Caco-2 (cell line): ENCODE data around the gene TMEM116. TPM values are rescaled to one million over a fixed set of nuclear protein-coding genes. Genes with fewer than 3 reads are reported as not detected.

Source experiments
- BruUV-seq: library from RNA; stranded (reverse); fragments of 400-500 nt; replicated peaks from 2 replicates; lab custom pipeline; 2021; lab: Mats Ljungman, UMichigan
- CTCF ChIA-PET: fragments of 300-600 bp; sonication (Branson Sonifier 250); formaldehyde crosslinking; loops from one replicate; lab custom pipeline; 2022; ENCODE audit warnings: antibody characterized with exemption; lab: Charles Lee
- POLR2A ChIA-PET: fragments of 300-600 bp; sonication (Branson Sonifier 250); formaldehyde crosslinking; loops from one replicate; lab custom pipeline; 2022; ENCODE audit warnings: antibody characterized with exemption; lab: Charles Lee
- DNase-seq, 2 experiments: peaks; one replicate each; pipeline versions ENCODE4 v3.0.0 to v3.0.0-alpha.2; 2020 to 2022
- H3K27me3 ChIP-seq: replicated peaks from 2 replicates; pipeline ENCODE4 v1.6.0; 2011; ENCODE audit warnings: low read length; ENCODE audit not compliant: control insufficient read depth, insufficient read depth
- H3K36me3 ChIP-seq: 2 replicates; pipeline ENCODE4 v1.5.1; 2011; ENCODE audit warnings: low read length; ENCODE audit not compliant: control insufficient read depth, insufficient read depth
- H3K4me1 ChIP-seq: fragments of 250-450 bp; sonication (Bioruptor Pico); 2 replicates; pipeline ENCODE4 v1.5.1; 2020; ENCODE audit warnings: mild to moderate bottlenecking
- H3K4me3 ChIP-seq: 2 replicates; pipeline ENCODE4 v1.5.1; 2011; ENCODE audit warnings: low read depth, mild to moderate bottlenecking, control low read depth, low read length
- H3K9me3 ChIP-seq: fragments of 250-450 bp; sonication (Bioruptor Pico); 2 replicates; pipeline ENCODE4 v1.5.1; 2020; ENCODE audit warnings: mild to moderate bottlenecking, moderate library complexity
- H3K27ac Mint-ChIP-seq: one replicate; pipeline ENCODE4 v1.8.0; 2022; ENCODE audit warnings: mixed read lengths; ENCODE audit not compliant: unreplicated experiment
- H3K27me3 Mint-ChIP-seq: one replicate; pipeline ENCODE4 v1.8.0; 2022; ENCODE audit warnings: mixed read lengths; ENCODE audit not compliant: insufficient read depth, unreplicated experiment
- H3K36me3 Mint-ChIP-seq: one replicate; pipeline ENCODE4 v1.8.0; 2022; ENCODE audit warnings: mild to moderate bottlenecking, mixed read lengths; ENCODE audit not compliant: insufficient read depth, unreplicated experiment
- H3K4me1 Mint-ChIP-seq: one replicate; pipeline ENCODE4 v1.8.0; 2022; ENCODE audit warnings: low read depth, mixed read lengths; ENCODE audit not compliant: unreplicated experiment
- H3K4me3 Mint-ChIP-seq: one replicate; pipeline ENCODE4 v1.8.0; 2022; ENCODE audit warnings: mild to moderate bottlenecking, moderate library complexity, mixed read lengths; ENCODE audit not compliant: unreplicated experiment
- H3K9me3 Mint-ChIP-seq: one replicate; pipeline ENCODE4 v1.8.0; 2022; ENCODE audit warnings: mixed read lengths; ENCODE audit not compliant: unreplicated experiment
- CTCF ChIP-seq, 2 experiments: fragments of 200-600 bp in 1 of 2; IDR thresholded peaks; 1 replicate in 1 of 2; 2 replicates in 1 of 2; pipeline versions ENCODE4 v1.5.1 to v1.8.0; 2011 to 2022; ENCODE audit warnings: antibody characterized with exemption in 1 of 2, control low read depth in 1 of 2, inconsistent platforms in 1 of 2, low read depth in 1 of 2, low read length in 1 of 2, mild to moderate bottlenecking in 1 of 2, moderate library complexity in 1 of 2; ENCODE audit not compliant: insufficient read depth in 1 of 2, severe bottlenecking in 1 of 2, unreplicated experiment in 1 of 2
- intact Hi-C: fragments of 100-400 bp; cut with micrococcal nuclease; formaldehyde crosslinking; loops from one replicate; pipeline ENCODE4 v1.10.0; 2022; ENCODE audit not compliant: unreplicated experiment
- total RNA-seq: library from RNA; stranded (reverse); gene quantifications from 2 replicates; pipeline ENCODE4 v1.2.3, GENCODE V29; 2022

The TMEM116 gene
- total RNA-seq, 1 experiment from 2014 or later = 11.0 TPM

GRCh38 chr12:111993292-111994150, 19.4 kb downstream of the TMEM116 start:
- BruUV-seq = no TSS peak
- Histone ChIP-seq H3K9me3 (no peaks in the 10 kb centered on the region), H3K4me3 (no peak overlapping the region), H3K27me3 (no peaks in the 10 kb centered on the region), H3K36me3 (no peaks in the 10 kb centered on the region), H3K4me1 (peaks cover 5% of the 10 kb centered on the region; the same call in 1 of the 2 replicates)
- no peaks in the 10 kb centered on the region for H3K36me3 Mint-ChIP-seq
- no peak for TF ChIP-seq CTCF (IDR thresholded peaks at IDR 0.05; ENCODE audit: insufficient read depth in 1 of 2, low read depth in 1 of 2, low read length in 1 of 2, severe bottlenecking in 1 of 2, unreplicated experiment in 1 of 2)
- no peaks in the 10 kb centered on the region for H3K27me3 Mint-ChIP-seq
- H3K4me3 Mint-ChIP-seq = no peak overlapping the region
- peaks cover 7% of the 10 kb centered on the region for H3K4me1 Mint-ChIP-seq
- no peak for DNase-seq
- H3K27ac Mint-ChIP-seq = no peak overlapping the region
- intact Hi-C loops = no loop called here
- POLR2A ChIA-PET = interaction anchor here (1.0 kb wide), 1 partner anchor 20 kb away, joined by 3 read pairs; the partner anchor contains the start of genes ERP29 and TMEM116
- H3K9me3 Mint-ChIP-seq = no peaks in the 10 kb centered on the region
- CTCF ChIA-PET = no interaction called here

GRCh38 chr12:111992464-111992863, 20.5 kb downstream of the TMEM116 start:
- Histone ChIP-seq H3K36me3 (no peaks in the 10 kb centered on the region), H3K27me3 (no peaks in the 10 kb centered on the region), H3K4me1 (peaks cover 5% of the 10 kb centered on the region; the same call in 1 of the 2 replicates), H3K9me3 (no peaks in the 10 kb centered on the region), H3K4me3 (no peak overlapping the region)
- Mint-ChIP-seq H3K9me3 (no peaks in the 10 kb centered on the region), H3K27me3 (no peaks in the 10 kb centered on the region), H3K36me3 (no peaks in the 10 kb centered on the region), H3K4me3 (no peak overlapping the region), H3K4me1 (peaks cover 7% of the 10 kb centered on the region), H3K27ac (no peak overlapping the region)
- ChIA-PET POLR2A (no interaction called here), CTCF (no interaction called here)
- TF ChIP-seq CTCF (IDR thresholded peaks at IDR 0.05; ENCODE audit: insufficient read depth in 1 of 2, low read depth in 1 of 2, low read length in 1 of 2, severe bottlenecking in 1 of 2, unreplicated experiment in 1 of 2) = no peak
- intact Hi-C loops = no loop called here
- BruUV-seq = no TSS peak
- DNase-seq = no peak

GRCh38 chr12:111991946-111992345, 21.0 kb downstream of the TMEM116 start:
- CTCF ChIA-PET = interaction anchor here (0.7 kb wide), 1 partner anchor 179 kb away, joined by 4 read pairs; no protein-coding TSS in a partner anchor
- POLR2A ChIA-PET = interaction anchor here (0.6 kb wide), 1 partner anchor 141 kb away, joined by 3 read pairs; no protein-coding TSS in a partner anchor
- no peaks in the 10 kb centered on the region for H3K36me3 Mint-ChIP-seq
- no peak overlapping the region for H3K4me3 Mint-ChIP-seq
- TF ChIP-seq CTCF (IDR thresholded peaks at IDR 0.05; ENCODE audit: insufficient read depth in 1 of 2, low read depth in 1 of 2, low read length in 1 of 2, severe bottlenecking in 1 of 2, unreplicated experiment in 1 of 2) = no peak
- H3K4me3 ChIP-seq = no peak overlapping the region
- no peak overlapping the region for H3K27ac Mint-ChIP-seq
- no peaks in the 10 kb centered on the region for H3K36me3 ChIP-seq
- intact Hi-C loops = no loop called here
- H3K9me3 ChIP-seq = no peaks in the 10 kb centered on the region
- no TSS peak for BruUV-seq
- no peaks in the 10 kb centered on the region for H3K27me3 ChIP-seq
- H3K4me1 Mint-ChIP-seq = peaks cover 7% of the 10 kb centered on the region
- no peaks in the 10 kb centered on the region for H3K9me3 Mint-ChIP-seq
- no peaks in the 10 kb centered on the region for H3K27me3 Mint-ChIP-seq
- DNase-seq = no peak
- peaks cover 5% of the 10 kb centered on the region; the same call in 1 of the 2 replicates for H3K4me1 ChIP-seq
